Keratinocyte (primary cell): ENCODE measurements around the gene TSHZ2.

Source experiments
- CTCF ChIP-seq, 3 experiments: IDR thresholded peaks in 1 of 3; conservative IDR thresholded peaks in 1 of 3; optimal IDR thresholded peaks in 1 of 3; 2 replicates in 2 of 3; 3 replicates in 1 of 3; pipeline versions ENCODE3 to v1.5.1; 2011; ENCODE audit warnings: low read length in 3 of 3, mild to moderate bottlenecking in 3 of 3, moderate library complexity in 2 of 3, control low read depth in 1 of 3, inconsistent platforms in 1 of 3; ENCODE audit not compliant: insufficient read depth in 2 of 3; ENCODE audit errors: extremely low read depth in 1 of 3
- EZH2 ChIP-seq: IDR thresholded peaks from one replicate; pipeline ENCODE4 v1.6.1; 2012; ENCODE audit warnings: inconsistent platforms, mild to moderate bottlenecking, low read length, moderate library complexity

- no peak for TF ChIP-seq CTCF (optimal IDR thresholded peaks at IDR 0.05 in 1 of 3, IDR thresholded peaks at IDR 0.05 in 1 of 3, conservative IDR thresholded peaks at IDR 0.05 in 1 of 3; ENCODE audit: extremely low read depth in 1 of 3, insufficient read depth in 2 of 3, low read length in 3 of 3)
- TF ChIP-seq EZH2, result no peak
These were observed 68.8 kb downstream of the TSHZ2 start for GRCh38 chr20:53040693-53041589.
